GM21723 (cell line): ENCODE results near the gene ASCL5.

Experiments used
- ATAC-seq: cut with Tn5 transposase; IDR thresholded peaks from one replicate; pipeline ENCODE4 v1.9.1; 2021; ENCODE audit warnings: mild to moderate bottlenecking, moderate library complexity; ENCODE audit not compliant: unreplicated experiment

ASCL5 gene

DNA sequence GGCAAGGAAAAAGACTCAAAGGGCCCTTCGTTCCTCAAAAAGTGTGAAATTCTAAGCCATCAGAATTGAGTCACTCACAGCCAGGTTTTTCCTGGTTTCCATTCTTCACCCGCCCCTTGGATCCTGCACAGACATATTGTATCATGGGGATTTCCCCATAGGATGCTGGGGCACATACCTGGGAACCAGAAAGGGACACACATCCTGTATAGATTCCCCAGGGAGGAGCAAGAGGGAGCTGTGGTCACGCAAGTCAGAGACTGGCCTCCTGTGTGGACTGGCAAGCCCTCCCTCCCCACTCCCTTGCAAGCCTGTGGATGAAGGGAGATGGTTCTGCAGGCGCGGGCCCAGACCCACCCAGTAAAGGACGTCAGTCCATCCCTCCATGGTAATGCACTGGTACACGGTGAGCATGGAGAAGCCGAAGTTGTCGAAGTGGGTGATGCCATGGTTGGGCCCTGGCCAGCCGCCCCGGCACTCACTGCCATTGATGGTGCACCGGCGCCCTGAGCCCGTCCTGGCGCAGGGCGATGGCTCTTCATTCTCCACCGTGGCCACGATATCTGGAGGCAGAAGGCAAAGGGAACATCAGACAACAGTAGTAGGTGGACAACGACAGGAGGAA, 38.0 kb downstream of the ASCL5 start:
- ATAC-seq = no peak

DNA sequence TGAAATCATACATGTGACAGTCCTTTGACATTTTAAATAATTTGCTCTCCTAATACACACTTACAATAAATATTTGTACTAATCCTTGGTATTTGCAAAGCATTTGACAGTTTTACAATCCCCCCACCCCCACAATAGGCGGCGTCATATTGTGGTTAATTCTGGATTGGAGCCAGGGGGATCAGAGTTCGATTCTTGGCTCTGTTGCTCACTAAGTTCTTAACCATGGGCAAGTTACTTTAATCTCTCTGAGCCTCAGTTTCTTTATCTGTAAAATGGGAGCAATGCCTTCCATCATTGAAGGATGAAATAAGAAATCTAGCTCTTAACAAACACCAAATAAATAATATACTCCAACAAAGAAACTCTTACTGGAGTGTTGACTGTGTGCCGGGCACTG, 38.6 kb downstream of the ASCL5 start:
- ATAC-seq = no peak

DNA sequence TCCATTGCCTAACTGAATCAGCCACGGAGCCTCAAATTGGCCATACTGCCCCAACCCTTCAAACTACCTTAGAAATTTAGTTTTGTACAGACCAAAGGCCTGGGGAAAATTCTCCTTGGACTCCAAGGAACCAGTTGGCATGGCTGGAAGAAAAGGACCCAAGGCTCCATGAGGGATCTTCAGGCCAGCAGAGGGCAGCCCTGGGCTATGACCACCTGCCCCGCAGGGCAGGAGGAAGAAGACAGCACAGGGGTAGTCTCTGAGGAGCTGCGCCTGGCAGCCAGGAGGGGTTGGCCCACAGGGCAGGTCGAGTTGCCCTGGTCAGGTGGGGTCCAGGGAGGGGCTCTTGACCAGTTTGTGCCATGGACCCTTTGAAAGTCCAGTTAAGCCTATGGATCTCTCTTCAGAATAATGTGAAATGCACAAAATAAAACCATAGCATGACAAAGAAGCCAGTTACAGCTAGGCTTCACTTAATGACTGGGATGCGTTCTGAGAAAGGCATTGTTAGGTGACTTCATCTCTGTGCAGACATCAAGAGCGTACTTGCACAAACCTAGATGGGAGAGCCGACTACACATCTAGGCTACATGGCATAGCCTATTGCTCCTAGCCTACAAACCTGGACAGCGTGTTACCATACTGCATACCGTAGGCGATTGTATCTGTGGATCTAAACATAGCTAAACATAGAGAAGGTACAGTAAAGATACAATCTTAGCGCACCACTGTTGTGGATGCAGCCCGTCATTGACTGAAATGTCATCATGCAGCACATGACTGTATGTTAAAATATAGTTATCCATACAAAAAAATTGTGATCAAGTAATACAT, 40.9 kb downstream of the ASCL5 start:
- no peak for ATAC-seq

DNA sequence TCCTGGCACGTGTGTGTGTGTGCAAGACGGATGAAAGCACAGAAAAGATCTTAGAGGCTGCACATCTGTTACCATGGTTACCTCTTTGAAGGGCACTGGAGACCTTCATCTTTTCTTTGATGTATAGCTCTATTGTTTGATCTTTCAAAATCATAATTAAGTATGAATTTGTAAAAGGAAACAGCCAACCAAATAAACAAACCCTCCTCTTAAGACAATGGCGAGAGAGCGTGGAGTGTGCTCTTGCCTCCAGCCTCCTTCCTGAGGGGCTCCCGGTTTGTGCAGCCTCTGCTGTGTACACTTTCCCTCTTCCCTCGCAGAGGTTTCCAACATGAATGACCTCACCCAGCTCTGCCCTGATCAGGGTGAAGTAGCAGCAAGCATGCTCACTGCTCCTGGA, 42.7 kb downstream of the ASCL5 start:
- no peak for ATAC-seq

DNA sequence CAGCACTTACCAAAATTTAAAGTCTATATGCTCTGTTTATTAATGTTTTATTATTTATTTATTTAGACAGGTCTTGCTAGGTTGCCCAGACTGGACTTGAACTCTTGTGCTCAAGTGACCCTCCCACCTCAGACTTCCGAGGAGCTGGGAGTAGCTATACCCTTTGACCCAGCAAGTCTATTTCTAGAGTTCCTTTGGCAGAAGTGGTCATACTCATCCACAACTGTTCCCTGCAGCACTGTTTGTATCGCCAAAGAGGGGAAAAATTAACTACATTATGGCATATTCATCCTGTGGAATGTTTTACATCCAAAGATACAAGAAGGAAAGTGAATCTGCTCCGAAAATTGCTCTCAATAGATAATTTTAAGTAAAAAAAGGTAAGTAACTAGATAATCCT, 43.2 kb downstream of the ASCL5 start:
- ATAC-seq = no peak

DNA sequence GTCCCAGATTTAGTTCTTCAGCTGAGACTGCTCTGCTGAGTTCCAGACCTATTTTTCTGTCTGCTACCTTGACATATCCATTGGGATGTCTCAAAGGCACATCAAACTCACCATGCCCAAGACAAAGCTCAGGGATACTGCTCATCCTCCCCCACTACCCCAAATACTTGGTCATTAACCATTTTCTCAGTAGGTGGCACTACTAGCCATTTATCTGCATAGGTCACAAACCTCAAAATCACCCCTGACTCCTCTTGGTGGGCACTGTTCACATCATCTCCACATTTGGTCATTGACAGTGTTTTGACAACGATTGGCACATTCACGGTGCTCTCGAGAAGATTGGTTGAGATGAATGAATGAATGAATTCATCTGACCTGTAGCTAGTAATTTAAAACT, 46.8 kb downstream of the ASCL5 start:
- ATAC-seq = no peak

DNA sequence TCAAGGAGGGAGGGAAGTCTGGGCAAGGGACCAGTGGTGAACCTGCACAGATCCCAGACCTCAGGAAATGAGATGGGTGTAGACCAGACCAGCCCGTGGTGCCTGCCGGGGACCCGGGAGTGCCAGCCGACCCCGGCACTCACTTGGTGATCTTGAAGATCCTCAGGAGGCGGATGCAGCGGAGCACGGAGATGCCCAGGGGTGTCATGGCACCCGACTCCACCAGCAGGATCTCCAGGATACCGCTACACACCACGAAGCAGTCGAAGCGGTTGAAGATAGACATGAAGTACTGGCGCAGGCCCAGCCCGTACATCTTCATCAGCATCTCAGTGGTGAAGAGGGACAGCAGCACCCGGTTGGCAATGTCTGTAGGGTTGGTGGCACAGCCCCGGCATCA, 49.2 kb downstream of the ASCL5 start:
- ATAC-seq = no peak

DNA sequence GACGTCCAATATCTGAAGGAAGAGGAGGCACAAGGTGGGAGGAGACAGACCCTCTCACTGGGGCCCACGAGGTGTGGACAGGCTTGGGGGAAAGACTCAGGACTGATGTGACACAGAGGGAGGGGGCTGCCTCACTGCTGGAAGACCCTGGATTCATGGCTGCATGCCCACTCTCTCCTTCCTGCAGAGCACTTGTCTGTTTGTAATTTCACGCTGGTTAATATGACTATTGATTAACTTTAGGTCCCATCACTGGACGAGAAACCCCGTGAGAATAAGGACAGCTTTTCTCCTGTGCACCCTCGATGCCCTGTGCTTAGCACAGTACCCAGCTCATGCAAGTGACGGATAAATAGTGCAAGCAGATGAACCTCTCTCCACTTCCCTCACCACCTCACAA, 49.9 kb downstream of the ASCL5 start:
- ATAC-seq = no peak

DNA sequence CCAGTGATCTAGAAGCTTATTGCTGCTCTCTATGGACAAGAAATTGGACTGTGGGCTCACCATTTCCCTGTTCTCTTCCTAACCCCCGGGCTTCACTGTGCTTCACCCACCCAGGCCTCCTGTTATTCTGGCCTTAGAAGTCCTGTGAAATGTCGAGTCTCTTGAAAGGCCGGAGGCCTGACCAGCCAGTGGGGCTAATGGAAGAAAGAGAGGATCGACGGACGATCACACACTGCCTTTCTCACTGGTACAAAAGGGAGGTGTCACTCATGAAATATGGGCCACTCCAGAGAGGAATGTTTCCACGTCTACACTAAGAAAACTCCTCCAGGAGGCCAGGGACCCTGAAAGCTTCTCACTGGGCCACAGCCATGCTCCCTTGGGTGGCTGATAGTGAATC, 50.9 kb downstream of the ASCL5 start:
- ATAC-seq = no peak

DNA sequence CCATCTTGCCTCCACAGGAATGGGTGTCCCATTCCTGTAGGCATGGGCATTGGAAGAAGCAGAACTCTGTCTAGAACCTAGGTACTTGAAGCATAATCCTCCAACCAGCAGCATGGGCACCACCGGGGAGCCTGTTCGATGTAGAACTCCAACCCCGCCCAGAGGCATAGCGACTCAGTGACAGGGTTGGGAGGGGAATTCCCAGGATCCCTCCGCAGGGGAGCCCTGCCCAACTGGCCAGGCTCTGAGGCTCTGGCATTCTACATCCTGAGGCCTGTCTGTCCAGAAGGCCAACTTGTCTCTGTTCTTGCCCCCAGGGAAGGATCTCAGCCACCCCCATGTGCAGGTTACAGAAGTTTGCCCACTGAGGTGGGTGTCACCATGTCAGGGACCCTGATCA, 53.0 kb downstream of the ASCL5 start:
- ATAC-seq = no peak

DNA sequence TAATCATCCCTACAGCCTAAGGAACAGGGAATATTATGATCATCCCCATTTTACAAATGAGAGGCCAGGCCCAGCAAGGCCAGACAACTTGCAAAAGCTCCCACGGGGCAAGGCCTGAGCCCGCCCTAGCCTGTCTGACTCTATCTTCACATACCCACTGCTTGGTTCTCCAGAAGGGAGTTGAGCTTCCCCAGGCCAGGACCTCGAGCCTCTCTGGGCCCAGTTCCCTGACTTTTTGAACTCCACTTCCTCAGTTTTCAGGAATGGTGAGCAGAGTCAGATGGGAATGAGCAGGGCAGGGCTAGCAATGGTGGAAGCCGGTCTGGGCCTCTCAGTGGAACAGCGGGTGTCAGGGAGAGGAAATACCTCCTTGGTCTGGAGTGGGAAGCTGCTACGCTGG, 54.1 kb downstream of the ASCL5 start:
- no peak for ATAC-seq

DNA sequence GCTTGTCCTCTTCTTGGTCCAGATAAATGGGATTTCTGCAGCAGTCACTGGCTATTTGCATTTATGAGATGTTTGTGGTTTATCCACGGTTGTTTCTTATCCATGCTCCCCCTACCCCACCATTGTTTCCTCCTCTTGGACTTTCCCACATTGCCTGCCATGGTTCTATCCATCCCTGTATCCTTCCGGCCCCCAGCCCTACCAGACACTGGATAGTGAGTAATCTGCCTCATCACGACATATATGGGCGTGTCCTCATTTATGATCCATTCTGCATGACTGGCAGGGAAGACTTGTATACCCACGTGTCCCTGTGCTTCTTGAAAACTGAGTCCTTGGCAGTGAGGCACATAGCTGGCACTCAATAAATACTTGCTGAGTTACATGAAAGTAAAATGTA, 54.8 kb downstream of the ASCL5 start:
- ATAC-seq = no peak

DNA sequence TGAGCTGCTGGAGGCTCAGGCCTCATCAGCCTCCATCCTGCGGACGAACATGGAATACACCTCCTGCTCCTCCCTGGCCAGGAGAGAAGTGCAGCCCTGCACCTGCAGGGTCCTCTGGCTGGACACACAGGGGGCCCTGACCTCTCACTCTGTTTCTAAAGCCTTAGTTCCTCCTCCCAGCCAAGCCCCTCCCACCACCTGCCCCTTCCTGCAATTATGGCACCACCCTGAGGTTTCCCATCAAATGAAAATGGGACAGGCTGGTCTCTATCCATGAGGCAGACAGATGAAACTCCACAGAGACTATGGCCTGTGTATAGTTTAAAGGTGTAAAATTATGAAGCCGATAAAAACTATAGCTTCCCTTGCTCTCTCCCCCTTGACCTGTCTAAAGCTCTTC, 57.3 kb downstream of the ASCL5 start:
- no peak for ATAC-seq

DNA sequence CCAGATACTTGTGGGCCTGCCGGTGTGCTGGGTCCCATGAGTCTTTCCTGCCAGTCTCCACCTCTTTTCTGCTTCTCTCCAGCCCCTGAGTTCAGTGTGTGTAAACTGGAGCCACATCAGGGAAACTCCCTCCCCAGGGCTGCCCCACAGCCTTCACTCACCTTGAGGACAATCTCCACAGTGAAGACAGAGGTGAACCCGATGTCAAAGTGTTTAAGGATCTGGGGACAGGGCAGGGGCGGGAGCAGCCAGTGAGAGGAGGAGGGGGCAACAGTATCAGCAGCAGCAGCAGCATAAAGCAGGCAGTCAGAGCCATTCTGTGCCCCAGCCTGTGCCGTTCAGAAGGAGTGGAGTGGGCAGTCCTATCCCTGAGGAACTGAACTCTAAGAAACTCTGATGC, 58.0 kb downstream of the ASCL5 start:
- ATAC-seq = no peak

DNA sequence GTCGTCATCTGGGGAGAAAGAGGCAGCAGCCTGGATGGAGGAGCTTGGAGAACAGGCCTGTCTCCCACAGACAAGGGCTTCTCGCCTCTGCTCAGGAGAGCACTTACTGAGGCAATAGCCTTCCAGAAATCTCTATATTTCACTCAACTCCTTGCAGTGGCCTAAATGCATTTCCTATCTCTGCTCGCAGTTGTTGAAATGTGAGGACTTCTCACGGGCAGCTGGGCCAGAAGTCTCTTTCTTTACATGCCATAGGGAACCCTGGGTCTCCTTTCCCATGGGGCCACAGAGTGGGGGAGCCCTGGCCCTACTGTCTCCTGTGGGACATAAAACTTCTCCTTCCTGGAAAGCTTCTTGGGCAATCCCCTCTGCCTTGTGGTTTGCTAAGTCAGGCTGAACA, 60.0 kb downstream of the ASCL5 start:
- no peak for ATAC-seq

DNA sequence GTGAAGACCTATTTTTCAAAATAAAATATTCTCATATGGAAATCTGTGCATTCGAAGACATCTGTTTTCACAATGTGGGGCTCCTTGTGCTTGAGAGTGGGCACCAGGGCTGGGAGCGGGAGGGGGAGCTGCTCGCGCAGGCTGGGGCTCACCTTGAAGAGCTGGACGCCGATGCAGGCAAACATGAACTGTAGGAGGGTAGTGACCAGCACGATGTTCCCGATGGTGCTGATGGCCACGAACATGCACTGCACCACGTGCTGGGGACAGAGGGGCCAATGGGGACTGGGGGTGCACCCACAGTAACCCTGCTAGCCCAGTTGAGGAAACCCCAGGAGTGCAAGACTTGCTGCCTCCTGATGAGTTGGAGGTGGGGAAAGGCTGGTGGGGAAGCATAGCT, 61.3 kb downstream of the ASCL5 start:
- no peak for ATAC-seq

DNA sequence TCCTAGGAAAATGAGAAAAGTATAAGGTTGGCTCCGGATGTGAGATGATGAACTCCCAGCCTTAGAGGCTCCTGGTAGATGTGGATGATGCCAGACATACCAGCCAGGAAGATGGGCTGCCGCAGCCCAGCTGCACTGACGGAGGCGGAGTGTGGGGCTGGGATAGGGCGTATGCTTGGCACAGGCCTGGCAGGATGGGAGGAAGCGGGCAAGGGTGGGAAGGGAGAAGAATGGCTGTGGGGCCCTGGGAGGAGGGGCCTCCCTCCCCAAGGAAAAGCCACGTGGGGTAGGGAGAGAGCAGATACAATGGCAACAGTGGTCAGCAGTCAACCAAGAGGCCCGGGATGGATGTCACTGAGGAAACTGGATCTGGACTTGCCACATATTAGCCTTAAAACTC, 62.2 kb downstream of the ASCL5 start:
- ATAC-seq = no peak
